HUES6 (cell line): ENCODE data around the gene DUS1L.
A peak's percentile ranks its signal among the peaks of the same experiment; 100 is the strongest.

ENCODE experiments used
- H3K27ac ChIP-seq: 2 replicates; pipeline ENCODE4 v1.7.0; 2013; ENCODE audit warnings: low read depth, mild to moderate bottlenecking, low read length, inconsistent platforms
- H3K27me3 ChIP-seq: 2 replicates; pipeline ENCODE4 v1.6.1; 2013; ENCODE audit warnings: low read length; ENCODE audit not compliant: control insufficient read depth, insufficient read depth
- H3K36me3 ChIP-seq: 2 replicates; pipeline ENCODE4 v1.6.1; 2013; ENCODE audit warnings: low read length; ENCODE audit not compliant: control insufficient read depth, insufficient read depth
- H3K4me1 ChIP-seq: 2 replicates; pipeline ENCODE4 v1.6.1; 2013; ENCODE audit warnings: low read length; ENCODE audit not compliant: control insufficient read depth, insufficient read depth
- H3K4me3 ChIP-seq: 2 replicates; pipeline ENCODE4 v1.5.1; 2013; ENCODE audit warnings: low read depth, low read length
- H3K9ac ChIP-seq: one replicate; pipeline ENCODE4 v1.6.1; 2013; ENCODE audit warnings: mild to moderate bottlenecking, low read length
- H3K9me3 ChIP-seq: 2 replicates; pipeline ENCODE4 v1.6.1; 2013; ENCODE audit warnings: low read depth, low read length; ENCODE audit not compliant: control insufficient read depth, insufficient read depth

The DUS1L gene

DNA sequence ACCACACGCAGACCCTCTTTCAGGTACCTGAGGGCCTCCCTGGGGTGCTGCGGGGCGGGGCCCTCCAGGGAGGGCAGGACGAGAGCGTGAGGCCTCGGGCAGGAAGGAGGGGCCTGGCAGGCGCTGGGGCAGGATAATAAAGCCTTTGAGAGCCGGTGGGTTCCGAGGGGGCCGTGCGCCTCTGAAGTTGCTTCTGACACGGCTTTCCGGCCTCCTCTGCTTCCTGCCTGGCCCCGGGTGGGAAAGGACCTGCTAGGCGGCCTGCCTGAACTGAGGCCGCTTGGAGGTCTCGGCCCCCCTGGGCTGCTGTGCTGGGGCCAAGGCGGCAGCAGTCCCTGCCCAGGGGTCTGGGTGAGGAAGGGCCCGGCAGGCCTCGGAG is 53.4 kb downstream of the DUS1L start:
- H3K27me3 ChIP-seq = no peaks in the 10 kb centered on the region
- H3K9ac ChIP-seq = peak overlapping the region; percentile 27
- peaks cover under 1% of the 10 kb centered on the region for H3K36me3 ChIP-seq
- H3K9me3 ChIP-seq = no peaks in the 10 kb centered on the region
- H3K4me3 ChIP-seq = no peak overlapping the region
- H3K4me1 ChIP-seq = peaks cover 16% of the 10 kb centered on the region; the same call in 1 of the 2 replicates
- peak overlapping the region; percentile 61; the same call in 1 of the 2 replicates for H3K27ac ChIP-seq

DNA sequence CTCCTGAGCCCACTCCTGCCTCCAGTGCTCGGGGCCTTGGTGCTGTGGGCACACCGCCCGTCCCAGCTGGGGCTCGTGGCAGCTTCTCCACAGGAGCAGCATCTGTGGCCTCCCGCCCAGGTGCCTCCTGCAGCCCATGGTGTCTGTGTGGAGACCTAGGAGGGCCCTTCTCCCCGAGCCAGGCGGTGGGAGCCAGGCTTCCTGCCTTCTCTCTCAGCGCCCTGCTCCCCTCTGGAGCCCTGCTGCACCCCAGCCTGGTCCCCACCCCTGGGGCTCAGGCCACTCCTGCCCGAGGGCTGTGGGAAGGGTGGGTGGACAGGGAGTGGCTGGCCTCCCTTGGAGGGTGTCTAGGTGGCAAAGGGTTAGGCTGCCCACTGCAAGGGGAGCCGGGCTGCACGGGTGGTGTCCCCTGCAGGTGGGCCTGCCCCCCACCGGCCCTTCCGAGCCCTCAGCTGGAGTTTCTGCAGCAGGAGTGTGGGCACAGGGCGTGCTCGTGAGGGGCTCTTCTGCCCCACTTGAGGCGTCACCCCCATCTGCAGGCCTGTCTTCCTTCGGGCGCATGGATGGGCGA is 53.9 kb downstream of the DUS1L start:
- H3K9me3 ChIP-seq = no peaks in the 10 kb centered on the region
- no peak overlapping the region for H3K4me3 ChIP-seq
- H3K27me3 ChIP-seq = no peaks in the 10 kb centered on the region
- H3K9ac ChIP-seq = no peak overlapping the region
- 0 out of 2 replicates have a peak overlapping the region, but pooled peaks have one; percentile 61 for H3K27ac ChIP-seq
- H3K4me1 ChIP-seq = peaks cover 16% of the 10 kb centered on the region; the same call in 1 of the 2 replicates
- H3K36me3 ChIP-seq = no peaks in the 10 kb centered on the region; the same call in 1 of the 2 replicates

DNA sequence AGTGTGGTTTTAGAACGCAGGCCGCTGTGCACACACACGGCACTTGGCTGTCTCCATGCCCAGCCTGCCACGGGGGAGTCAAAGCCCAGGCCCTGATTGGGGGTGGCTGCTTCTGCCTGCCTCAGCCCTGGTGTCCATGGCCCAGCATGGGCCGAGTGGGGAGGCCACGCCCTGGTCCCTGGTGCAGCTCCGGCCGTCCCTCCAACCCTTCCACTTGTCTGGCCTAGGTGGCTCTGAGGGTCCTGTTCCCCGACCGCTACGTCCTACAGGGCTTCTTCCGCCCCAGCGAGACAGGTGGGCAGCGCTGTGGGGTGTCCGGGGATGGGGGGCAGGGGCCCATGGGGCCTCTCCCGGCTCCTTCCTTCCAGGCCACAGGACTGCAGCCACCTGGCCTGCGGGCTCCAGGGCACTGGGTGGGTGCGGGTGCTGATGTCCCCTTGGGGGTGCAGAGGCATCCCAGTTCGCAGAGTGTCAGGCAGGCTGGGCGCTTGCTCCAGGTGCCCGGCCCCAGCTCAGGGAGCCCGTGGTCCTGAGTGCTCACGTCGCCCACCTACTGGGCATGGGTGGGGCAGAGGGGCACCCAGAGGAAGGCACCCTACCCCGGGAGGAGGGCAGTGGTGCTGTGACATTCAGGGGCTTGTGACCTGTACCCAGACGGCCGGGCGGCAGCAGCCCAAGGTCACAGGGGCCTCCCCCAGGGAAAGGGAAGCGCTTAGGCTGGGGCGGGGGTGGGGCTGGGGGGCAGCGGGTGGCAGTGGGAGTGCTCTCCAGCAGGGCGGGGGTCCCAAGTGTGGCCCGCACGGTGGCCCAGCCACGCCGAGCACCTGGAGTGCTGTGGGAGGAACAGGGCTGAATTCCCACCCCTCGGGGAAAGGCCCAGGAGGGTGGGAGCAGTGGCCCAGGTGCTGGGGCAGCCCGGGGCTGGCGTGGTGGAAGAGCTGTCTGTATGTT is 54.8 kb downstream of the DUS1L start:
- Histone ChIP-seq H3K27me3 (no peaks in the 10 kb centered on the region), H3K9me3 (no peaks in the 10 kb centered on the region), H3K27ac (no peak overlapping the region), H3K4me3 (no peak overlapping the region), H3K36me3 (no peaks in the 10 kb centered on the region; the same call in 1 of the 2 replicates), H3K4me1 (peaks cover 16% of the 10 kb centered on the region; the same call in 1 of the 2 replicates), H3K9ac (no peak overlapping the region)

DNA sequence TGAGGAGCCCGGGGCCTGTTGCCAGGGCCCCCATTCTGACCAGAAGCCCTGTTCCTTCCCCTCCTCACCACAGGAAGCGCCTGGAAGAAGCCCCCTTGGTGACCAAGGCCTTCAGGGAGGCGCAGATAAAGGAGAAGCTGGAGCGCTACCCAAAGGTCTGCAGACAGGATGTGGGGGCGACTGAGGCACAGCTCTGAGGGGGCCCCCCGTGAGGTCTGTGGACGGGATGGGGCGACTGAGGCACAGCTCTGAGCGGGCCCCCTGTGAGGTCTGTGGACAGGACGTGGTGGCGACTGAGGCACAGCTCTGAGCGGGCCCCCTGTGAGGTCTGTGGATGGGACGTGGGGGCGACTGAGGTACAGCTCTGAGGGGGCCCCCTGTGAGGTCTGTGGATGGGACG is 56.2 kb downstream of the DUS1L start:
- Histone ChIP-seq H3K9me3 (no peaks in the 10 kb centered on the region), H3K27ac (no peak overlapping the region), H3K4me1 (peaks cover 16% of the 10 kb centered on the region; the same call in 1 of the 2 replicates), H3K9ac (no peak overlapping the region), H3K27me3 (no peaks in the 10 kb centered on the region), H3K4me3 (no peak overlapping the region), H3K36me3 (no peaks in the 10 kb centered on the region; the same call in 1 of the 2 replicates)

DNA sequence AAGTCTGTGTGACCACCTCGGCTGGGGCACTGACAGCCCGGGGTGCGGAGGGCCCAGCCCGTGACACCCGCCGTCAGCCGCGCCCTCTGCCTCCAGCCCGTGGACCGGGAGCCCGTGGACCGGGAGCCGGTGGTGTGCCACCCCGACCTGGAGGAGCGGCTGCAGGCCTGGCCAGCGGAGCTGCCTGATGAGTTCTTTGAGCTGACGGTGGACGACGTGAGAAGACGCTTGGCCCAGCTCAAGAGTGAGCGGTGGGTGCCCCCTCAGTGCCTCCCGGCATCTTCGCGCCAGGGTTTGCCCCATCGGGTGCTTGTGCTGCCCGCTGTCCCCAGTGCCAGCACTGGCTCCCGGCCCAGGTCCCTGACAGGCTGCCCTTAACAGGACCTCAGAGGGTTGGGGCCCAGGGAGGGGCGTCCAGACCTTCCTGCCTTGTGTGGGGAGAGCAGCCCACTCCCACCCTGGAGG is 56.6 kb downstream of the DUS1L start:
- H3K27ac ChIP-seq = no peak overlapping the region
- no peaks in the 10 kb centered on the region; the same call in 1 of the 2 replicates for H3K36me3 ChIP-seq
- H3K27me3 ChIP-seq = no peaks in the 10 kb centered on the region
- H3K4me1 ChIP-seq = peaks cover 16% of the 10 kb centered on the region; the same call in 1 of the 2 replicates
- no peak overlapping the region for H3K4me3 ChIP-seq
- H3K9ac ChIP-seq = no peak overlapping the region
- no peaks in the 10 kb centered on the region for H3K9me3 ChIP-seq

DNA sequence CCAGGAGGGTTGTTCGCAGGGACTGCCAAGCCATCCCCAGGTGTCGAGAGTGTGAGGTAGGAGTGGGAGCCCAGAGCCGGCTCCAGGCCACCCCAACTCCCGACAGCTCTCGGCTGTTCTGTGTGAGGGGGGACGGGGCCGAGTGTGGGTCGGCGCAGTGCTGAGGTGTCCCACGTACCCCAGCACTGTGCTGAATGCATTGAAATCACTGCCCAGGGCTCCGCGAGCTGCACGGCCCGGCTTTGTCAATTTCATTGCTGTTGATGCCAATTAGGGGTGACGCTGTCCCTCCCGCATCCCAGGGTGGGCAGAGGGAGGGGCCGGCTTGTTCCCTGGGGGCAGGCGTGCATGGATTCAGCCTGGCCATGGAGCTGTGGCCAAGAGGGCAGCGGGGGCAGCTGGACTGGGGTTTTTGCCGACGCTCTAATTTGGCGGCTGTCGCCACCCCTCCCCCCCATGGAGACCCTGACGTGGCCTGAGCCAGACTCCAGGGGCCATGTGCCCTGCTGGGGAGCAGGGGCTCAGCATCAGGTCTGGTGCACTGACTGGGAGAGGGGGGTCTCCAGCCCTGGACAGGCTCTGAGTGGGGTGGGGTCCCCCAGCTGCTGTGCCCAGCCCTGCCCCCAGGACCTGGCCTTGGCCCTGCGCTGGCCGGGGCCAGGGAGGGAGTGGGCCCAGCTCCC is 57.2 kb downstream of the DUS1L start:
- Histone ChIP-seq H3K27me3 (no peaks in the 10 kb centered on the region), H3K36me3 (no peaks in the 10 kb centered on the region; the same call in 1 of the 2 replicates), H3K9me3 (no peaks in the 10 kb centered on the region), H3K4me3 (no peak overlapping the region), H3K9ac (no peak overlapping the region), H3K4me1 (peaks cover 19% of the 10 kb centered on the region; the same call in 1 of the 2 replicates), H3K27ac (no peak overlapping the region)
